ENCODE data around the gene CIAO3. TPM values are rescaled to one million over a fixed set of nuclear protein-coding genes. Genes with fewer than 3 reads are reported as not detected.

CIAO3 gene
- total and polyA plus RNA-seq, 2 experiments from 2014 or later, result 43.3 to 67.7 TPM

GRCh38 chr16:725463-726187 lies 15.2 kb downstream of the CIAO3 start:
- Histone ChIP-seq H3K4me3 (no peak overlapping the region), H3K27ac (no peak overlapping the region), H3K4me1 (ENCODE audit: low read depth) (peaks cover 4% of the 10 kb centered on the region), H3K9me3 (ENCODE audit: low read depth) (no peaks in the 10 kb centered on the region), H3K36me3 (no peaks in the 10 kb centered on the region), H3K27me3 (no peaks in the 10 kb centered on the region)
- TF ChIP-seq, protein P1, sequence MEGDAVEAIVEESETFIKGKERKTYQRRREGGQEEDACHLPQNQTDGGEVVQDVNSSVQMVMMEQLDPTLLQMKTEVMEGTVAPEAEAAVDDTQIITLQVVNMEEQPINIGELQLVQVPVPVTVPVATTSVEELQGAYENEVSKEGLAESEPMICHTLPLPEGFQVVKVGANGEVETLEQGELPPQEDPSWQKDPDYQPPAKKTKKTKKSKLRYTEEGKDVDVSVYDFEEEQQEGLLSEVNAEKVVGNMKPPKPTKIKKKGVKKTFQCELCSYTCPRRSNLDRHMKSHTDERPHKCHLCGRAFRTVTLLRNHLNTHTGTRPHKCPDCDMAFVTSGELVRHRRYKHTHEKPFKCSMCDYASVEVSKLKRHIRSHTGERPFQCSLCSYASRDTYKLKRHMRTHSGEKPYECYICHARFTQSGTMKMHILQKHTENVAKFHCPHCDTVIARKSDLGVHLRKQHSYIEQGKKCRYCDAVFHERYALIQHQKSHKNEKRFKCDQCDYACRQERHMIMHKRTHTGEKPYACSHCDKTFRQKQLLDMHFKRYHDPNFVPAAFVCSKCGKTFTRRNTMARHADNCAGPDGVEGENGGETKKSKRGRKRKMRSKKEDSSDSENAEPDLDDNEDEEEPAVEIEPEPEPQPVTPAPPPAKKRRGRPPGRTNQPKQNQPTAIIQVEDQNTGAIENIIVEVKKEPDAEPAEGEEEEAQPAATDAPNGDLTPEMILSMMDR (IDR thresholded peaks at IDR 0.05; ENCODE audit: low read depth, low read length), result no peak
- no peak for DNase-seq (ENCODE audit: low read depth in 1 of 2, low spot score in 1 of 2)

- Histone ChIP-seq H3K9me3 (ENCODE audit: low read depth) (no peaks in the 10 kb centered on the region), H3K4me1 (ENCODE audit: low read depth) (peaks cover 6% of the 10 kb centered on the region), H3K27me3 (no peaks in the 10 kb centered on the region), H3K4me3 (no peak overlapping the region), H3K36me3 (no peaks in the 10 kb centered on the region), H3K27ac (no peak overlapping the region)
- no peak for DNase-seq (ENCODE audit: low read depth in 1 of 2, low spot score in 1 of 2)
- TF ChIP-seq, protein P1 (IDR thresholded peaks at IDR 0.05; ENCODE audit: low read depth, low read length), result no peak
These were observed 15.8 kb downstream of the CIAO3 start for GRCh38 chr16:725041-725376.

DNA sequence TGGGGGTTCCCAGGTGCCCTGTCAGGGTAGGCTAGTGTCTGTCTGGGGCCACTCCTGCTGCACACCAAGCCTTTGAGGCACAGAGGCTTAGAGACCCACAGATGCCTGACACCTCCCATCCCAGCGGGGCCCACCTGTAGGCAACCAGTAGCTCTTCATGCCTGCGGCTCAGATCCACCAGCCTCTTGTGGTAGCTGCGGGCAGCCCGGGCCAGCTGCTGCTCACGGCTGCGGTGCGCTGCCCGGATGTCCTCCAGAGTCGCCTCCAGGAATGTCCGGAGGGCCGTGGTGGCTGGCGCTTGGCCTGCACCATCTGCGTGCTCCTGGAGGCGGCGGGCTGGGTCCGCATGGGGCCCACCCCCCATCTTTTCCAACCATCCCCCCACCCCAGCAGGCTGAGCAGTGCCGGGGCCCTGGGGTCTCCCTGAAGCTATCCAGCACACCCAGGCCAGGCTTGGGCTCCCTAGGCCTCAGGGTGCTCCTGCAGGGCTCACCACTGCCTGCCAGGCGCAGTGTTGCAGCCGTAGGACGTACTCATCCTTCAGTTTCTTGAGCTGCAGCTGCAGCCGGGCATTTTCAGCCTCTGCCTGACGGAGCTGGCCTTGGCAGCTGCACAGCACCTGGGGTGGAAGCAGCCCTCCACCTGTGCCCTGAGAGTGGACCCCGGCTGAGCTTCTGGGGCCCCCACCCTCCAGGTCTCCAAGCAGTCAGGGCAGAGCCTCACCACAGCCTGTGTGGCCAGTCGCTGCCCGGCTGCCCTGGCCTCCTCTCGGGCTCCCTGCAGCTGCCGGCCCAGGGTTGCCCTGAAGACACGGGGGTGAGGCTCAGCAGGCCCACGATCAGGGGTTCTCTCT lies 16.4 kb downstream of the CIAO3 start:
- peaks cover 12% of the 10 kb centered on the region for H3K4me1 ChIP-seq (ENCODE audit: low read depth)
- no peak overlapping the region for H3K4me3 ChIP-seq
- no peak for DNase-seq (ENCODE audit: low read depth in 1 of 2, low spot score in 1 of 2)
- no peak overlapping the region for H3K27ac ChIP-seq
- no peaks in the 10 kb centered on the region for H3K27me3 ChIP-seq
- TF ChIP-seq, protein P1 (IDR thresholded peaks at IDR 0.05; ENCODE audit: low read depth, low read length), result no peak
- H3K9me3 ChIP-seq (ENCODE audit: low read depth), result no peaks in the 10 kb centered on the region
- H3K36me3 ChIP-seq, result no peaks in the 10 kb centered on the region

GRCh38 chr16:723695-724094 lies 17.1 kb downstream of the CIAO3 start:
- Histone ChIP-seq H3K36me3 (no peaks in the 10 kb centered on the region), H3K9me3 (ENCODE audit: low read depth) (no peaks in the 10 kb centered on the region), H3K4me1 (ENCODE audit: low read depth) (peaks cover 16% of the 10 kb centered on the region), H3K27ac (no peak overlapping the region), H3K27me3 (no peaks in the 10 kb centered on the region), H3K4me3 (no peak overlapping the region)
- TF ChIP-seq, protein P1 (IDR thresholded peaks at IDR 0.05; ENCODE audit: low read depth, low read length), result no peak
- DNase-seq (ENCODE audit: low read depth in 1 of 2, low spot score in 1 of 2), result no peak

DNA sequence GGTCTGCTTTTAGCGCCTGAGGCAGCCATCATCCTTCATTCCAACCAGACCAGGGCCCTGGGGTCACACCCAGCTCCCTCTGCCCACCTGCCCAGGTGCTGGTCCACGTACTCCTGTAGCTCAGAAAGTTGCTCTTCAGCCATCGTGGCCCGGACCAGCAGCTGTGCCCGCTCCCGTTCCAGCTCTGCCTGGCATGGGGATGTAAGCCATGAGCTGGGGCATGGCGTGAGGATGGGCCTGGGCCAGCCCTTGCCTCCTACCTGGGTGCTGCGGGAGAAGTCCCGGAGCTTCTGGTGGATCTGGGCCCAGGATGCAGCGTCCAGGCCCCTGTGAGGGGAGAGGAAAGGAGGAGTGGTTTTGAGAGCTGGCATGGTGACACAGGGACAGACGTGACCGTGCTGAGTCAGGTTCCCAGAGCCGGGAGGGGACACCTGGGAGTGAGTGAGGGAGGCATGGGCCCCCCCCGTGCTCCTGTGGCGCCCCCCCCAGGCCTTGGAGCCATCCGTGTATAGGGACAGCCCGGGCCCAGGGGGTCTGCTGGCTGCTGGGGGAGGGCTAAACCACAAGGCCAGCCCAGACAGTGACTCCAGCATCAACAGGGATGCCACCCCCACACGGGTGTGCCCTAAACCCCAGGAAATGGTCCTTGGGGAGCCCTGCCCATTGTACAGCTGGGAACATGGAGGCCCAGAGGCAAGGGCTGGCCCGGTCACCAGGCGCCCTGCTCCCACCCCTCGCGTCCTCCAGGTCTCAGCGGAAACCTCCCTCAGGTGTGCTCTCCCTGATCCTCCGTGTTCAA lies 17.8 kb downstream of the CIAO3 start:
- TF ChIP-seq, protein P1 (IDR thresholded peaks at IDR 0.05; ENCODE audit: low read depth, low read length), result no peak

More for the DNA sequence above, 17.8 kb downstream of the CIAO3 start:
- Histone ChIP-seq H3K4me1 (ENCODE audit: low read depth) (peaks cover 16% of the 10 kb centered on the region), H3K4me3 (no peak overlapping the region), H3K27me3 (no peaks in the 10 kb centered on the region), H3K9me3 (ENCODE audit: low read depth) (no peaks in the 10 kb centered on the region), H3K36me3 (no peaks in the 10 kb centered on the region), H3K27ac (no peak overlapping the region)
- no peak for DNase-seq (ENCODE audit: low read depth in 1 of 2, low spot score in 1 of 2)
